HCT116 (cell line): Measurements from ENCODE around the gene CREB3L1. TPM values are rescaled to one million over a fixed set of nuclear protein-coding genes. Genes with fewer than 3 reads are reported as not detected.

ENCODE experiments used
- ATAC-seq: fragments of 200-7000 bp; cut with Tn5 transposase; 2 replicates; pipeline ENCODE4 v1.9.1; 2020; ENCODE audit warnings: mild to moderate bottlenecking, moderate library complexity
- BruUV-seq: library from RNA; stranded (reverse); fragments of 400-500 nt; replicated peaks from 2 replicates; lab custom pipeline; 2021; lab: Mats Ljungman, UMichigan
- CTCF ChIA-PET: fragments of 300-600 bp; sonication (Branson Sonifier 250); formaldehyde crosslinking; loops from one replicate; lab custom pipeline; 2021; ENCODE audit warnings: antibody characterized with exemption; lab: Charles Lee
- POLR2A ChIA-PET: fragments of 300-600, 350-600 bp; sonication (Branson Sonifier 250); formaldehyde crosslinking; loops from one replicate; lab custom pipeline; 2021; ENCODE audit warnings: antibody characterized with exemption; lab: Charles Lee
- RAD21 ChIA-PET, 2 experiments: fragments of 300-600 bp; sonication (Branson Sonifier 250); formaldehyde crosslinking; loops; one replicate each; lab custom pipeline; 2023; ENCODE audit warnings: low total read pairs in 2 of 2; ENCODE audit not compliant: uncharacterized antibody in 2 of 2, unreplicated experiment in 2 of 2, low non-redundant PET in 1 of 2; lab: Charles Lee
- DNase-seq: peaks from one replicate; pipeline ENCODE4 v3.0.0-alpha.2; 2010; ENCODE audit warnings: low read depth, low spot score
- H2AFZ ChIP-seq: fragments of 200-600 bp; shearing (Covaris generic), sonication (generic); 2 replicates; pipeline ENCODE4 v1.6.1; 2017; ENCODE audit warnings: low read depth, mixed run types, mixed read lengths, antibody characterized with exemption, low read length; ENCODE audit not compliant: poor library complexity, severe bottlenecking
- H3K27ac ChIP-seq: 2 replicates; pipeline ENCODE4 v1.5.1; 2012; ENCODE audit warnings: low read depth, low read length
- H3K27me3 ChIP-seq: fragments of 200-600 bp; sonication (generic); 2 replicates; pipeline ENCODE4 v1.6.1; 2016; ENCODE audit warnings: mixed run types, low read length, mixed read lengths; ENCODE audit not compliant: insufficient read depth
- H3K36me3 ChIP-seq, 2 experiments: fragments of 200-500 bp in 1 of 2; fragments of 200-600 bp in 1 of 2; sonication (Bioruptor generic) in 1 of 2; sonication (generic) in 1 of 2; 2 replicates each; pipeline versions ENCODE4 v1.5.1 to v1.6.1; 2014 to 2016; ENCODE audit warnings: low read length in 2 of 2, inconsistent platforms in 1 of 2, mixed read lengths in 1 of 2, mixed run types in 1 of 2; ENCODE audit not compliant: insufficient read depth in 2 of 2, control insufficient read depth in 1 of 2
- H3K4me1 ChIP-seq, 2 experiments: fragments of 200-600 bp in 1 of 2; sonication (generic) in 1 of 2; 2 replicates each; pipeline versions ENCODE4 v1.5.1 to v1.6.1; 2012 to 2017; ENCODE audit warnings: low read length in 2 of 2, inconsistent platforms in 1 of 2, mild to moderate bottlenecking in 1 of 2, mixed read lengths in 1 of 2, mixed run types in 1 of 2, moderate library complexity in 1 of 2; ENCODE audit not compliant: insufficient read depth in 2 of 2, control insufficient read depth in 1 of 2
- H3K4me2 ChIP-seq: fragments of 200-600 bp; sonication (generic); 2 replicates; pipeline ENCODE4 v1.6.1; 2017; ENCODE audit warnings: mixed run types, low read length, mixed read lengths
- H3K4me3 ChIP-seq, 2 experiments: fragments of 200-600 bp in 1 of 2; sonication (generic) in 1 of 2; replicated peaks in 1 of 2; 2 replicates each; pipeline ENCODE4 v1.5.1; 2011 to 2016; ENCODE audit warnings: low read length in 2 of 2, control low read depth in 1 of 2, low read depth in 1 of 2, mild to moderate bottlenecking in 1 of 2, mixed read lengths in 1 of 2, mixed run types in 1 of 2
- H3K79me2 ChIP-seq: fragments of 200-600 bp; sonication (generic); 2 replicates; pipeline ENCODE4 v1.6.1; 2017; ENCODE audit warnings: mild to moderate bottlenecking, mixed run types, low read length, moderate library complexity, mixed read lengths; ENCODE audit not compliant: insufficient read depth
- H3K9ac ChIP-seq: fragments of 200-600 bp; sonication (generic); 2 replicates; pipeline ENCODE4 v1.6.1; 2016; ENCODE audit warnings: low read length, mixed read lengths
- H3K9me2 ChIP-seq: fragments of 200-600 bp; sonication (generic), shearing (Covaris generic); 2 replicates; pipeline ENCODE4 v1.6.1; 2017; ENCODE audit warnings: mixed run types, mild to moderate bottlenecking, moderate library complexity; ENCODE audit not compliant: insufficient read depth
- H3K9me3 ChIP-seq, 2 experiments: fragments of 200-500 bp in 1 of 2; fragments of 200-600 bp in 1 of 2; sonication (Bioruptor generic) in 1 of 2; sonication (generic) in 1 of 2; 2 replicates each; pipeline ENCODE4 v1.6.1; 2014 to 2017; ENCODE audit warnings: low read length in 2 of 2, mixed read lengths in 2 of 2, inconsistent platforms in 1 of 2, low read depth in 1 of 2, mild to moderate bottlenecking in 1 of 2, mixed run types in 1 of 2, moderate library complexity in 1 of 2; ENCODE audit not compliant: control insufficient read depth in 1 of 2, insufficient read depth in 1 of 2
- H4K20me1 ChIP-seq: fragments of 200-600 bp; sonication (generic), shearing (Covaris generic); 2 replicates; pipeline ENCODE4 v1.6.1; 2017; ENCODE audit warnings: mixed run types, mild to moderate bottlenecking, moderate library complexity; ENCODE audit not compliant: insufficient read depth
- ATF3 ChIP-seq: IDR thresholded peaks from 2 replicates; pipeline ENCODE4 v1.6.1; 2012
- CBX3 ChIP-seq: IDR thresholded peaks from 2 replicates; pipeline ENCODE4 v1.6.1; 2012; ENCODE audit warnings: low read depth
- EGR1 ChIP-seq: IDR thresholded peaks from 2 replicates; pipeline ENCODE4 v1.6.1; 2012; ENCODE audit warnings: low read depth
- ELF1 ChIP-seq: IDR thresholded peaks from 2 replicates; pipeline ENCODE4 v1.6.1; 2012; ENCODE audit warnings: low read depth, borderline replicate concordance
- JUND ChIP-seq: IDR thresholded peaks from 2 replicates; pipeline ENCODE4 v1.6.1; 2012
- POLR2AphosphoS5 ChIP-seq: IDR thresholded peaks from 2 replicates; pipeline ENCODE4 v1.6.1; 2011; ENCODE audit warnings: mild to moderate bottlenecking, low read depth, low read length, moderate library complexity
- RAD21 ChIP-seq: IDR thresholded peaks from 2 replicates; pipeline ENCODE4 v1.6.1; 2012; ENCODE audit warnings: low read depth, mild to moderate bottlenecking
- SIN3A ChIP-seq: IDR thresholded peaks from 2 replicates; pipeline ENCODE4 v1.6.1; 2012; ENCODE audit warnings: low read depth
- SP1 ChIP-seq: IDR thresholded peaks from 2 replicates; pipeline ENCODE4 v1.6.1; 2012; ENCODE audit warnings: low read depth
- SRF ChIP-seq: IDR thresholded peaks from 2 replicates; pipeline ENCODE4 v1.6.1; 2012; ENCODE audit warnings: low read depth
- YY1 ChIP-seq: IDR thresholded peaks from 2 replicates; pipeline ENCODE4 v1.6.1; 2011; ENCODE audit warnings: low read length, low read depth, moderate library complexity, mild to moderate bottlenecking; ENCODE audit not compliant: insufficient replicate concordance; ENCODE audit errors: extremely low read depth
- ZBTB33 ChIP-seq: IDR thresholded peaks from 2 replicates; pipeline ENCODE4 v1.6.1; 2011; ENCODE audit warnings: mild to moderate bottlenecking, low read length, moderate library complexity; ENCODE audit not compliant: insufficient replicate concordance; ENCODE audit errors: extremely low read depth
- ZFX ChIP-seq: fragments of 450-650 bp; IDR thresholded peaks from 2 replicates; pipeline ENCODE4 v1.6.1; 2017
- ZNF274 ChIP-seq: fragments of 200-500 bp; sonication (Bioruptor generic); IDR thresholded peaks from 2 replicates; pipeline ENCODE4 v1.6.1; 2014; ENCODE audit warnings: mild to moderate bottlenecking, low read depth, low read length, inconsistent platforms
- intact Hi-C: fragments of 100-400 bp; cut with micrococcal nuclease; formaldehyde crosslinking; loops from 2 replicates; pipeline ENCODE4 v1.10.0; 2022
- total RNA-seq: library from RNA; stranded (reverse); gene quantifications from one replicate; pipeline ENCODE4 v1.2.1, GENCODE V29; 2021; ENCODE audit not compliant: unreplicated experiment

The CREB3L1 gene
- total RNA-seq, 1 experiment from 2014 or later = 0.37 TPM

DNA sequence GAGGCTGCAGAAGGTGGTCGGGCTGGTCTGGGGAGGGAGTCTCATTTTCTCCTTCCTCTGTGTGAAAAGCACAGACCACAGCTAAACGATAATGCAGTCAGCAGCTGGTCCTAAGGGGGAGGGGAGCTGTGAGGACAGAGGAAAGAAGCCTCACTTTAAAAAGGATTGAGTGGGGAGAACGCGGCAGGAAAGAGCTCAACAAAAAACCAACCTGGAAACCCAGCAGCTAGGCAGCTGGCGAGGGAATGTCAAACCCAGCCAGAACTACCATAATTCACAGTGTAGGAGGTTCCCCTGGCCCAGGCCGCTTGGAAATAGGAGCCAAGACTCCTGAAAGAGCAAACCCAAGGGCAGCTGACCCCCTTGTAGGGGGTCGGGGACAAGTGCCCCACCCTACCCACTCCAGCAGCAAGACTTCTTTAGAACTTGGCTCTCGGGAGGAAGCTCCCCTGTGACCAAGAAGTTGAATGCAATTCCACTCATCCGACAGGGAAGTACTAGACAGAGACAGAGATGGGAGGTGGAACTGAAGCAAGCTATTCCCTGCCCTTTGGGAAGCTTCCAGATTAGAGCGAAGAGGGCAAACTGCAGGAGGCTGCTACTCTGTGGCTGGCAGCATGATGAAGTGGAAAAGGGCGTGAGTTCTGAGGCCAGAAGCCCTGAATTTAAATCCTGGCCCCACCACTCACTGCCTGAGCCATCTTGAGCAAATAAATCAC, 53.3 kb downstream of the CREB3L1 start:
- no peaks in the 10 kb centered on the region for H3K9me2 ChIP-seq
- intact Hi-C loops = no loop called here
- no peak overlapping the region for H2AFZ ChIP-seq
- no peak overlapping the region for H3K4me2 ChIP-seq
- H3K27me3 ChIP-seq = no peaks in the 10 kb centered on the region
- H3K4me1 ChIP-seq = peaks cover 0 to 9% of the 10 kb centered on the region in 2 experiments; a peak in 2 of 4 replicates
- no peaks in the 10 kb centered on the region for H4K20me1 ChIP-seq
- no peaks in the 10 kb centered on the region for H3K36me3 ChIP-seq
- DNase-seq = no peak
- no peaks in the 10 kb centered on the region for H3K79me2 ChIP-seq
- POLR2A ChIA-PET = no interaction called here
- BruUV-seq = no TSS peak
- RAD21 ChIA-PET = no interaction called here
- CTCF ChIA-PET = interaction anchor here (1.4 kb wide), 1 partner anchor 15 kb away, joined by 8 read pairs; no protein-coding TSS in a partner anchor
- no peak overlapping the region for H3K4me3 ChIP-seq
- no peak overlapping the region for H3K9ac ChIP-seq
- H3K9me3 ChIP-seq = no peaks in the 10 kb centered on the region
- TF ChIP-seq ATF3 (no peak), ZFX (no peak), YY1 (no peak), EGR1 (no peak), ELF1 (no peak), ZNF274 (no peak)
- no peak for ATAC-seq
- no peak overlapping the region for H3K27ac ChIP-seq

GRCh38 chr11:46331282-46331984, 54.0 kb downstream of the CREB3L1 start:
- Histone ChIP-seq H4K20me1 (no peaks in the 10 kb centered on the region), H2AFZ (no peak overlapping the region), H3K9me2 (no peaks in the 10 kb centered on the region), H3K27ac (no peak overlapping the region), H3K9ac (no peak overlapping the region), H3K79me2 (no peaks in the 10 kb centered on the region), H3K4me2 (no peak overlapping the region), H3K27me3 (no peaks in the 10 kb centered on the region), H3K9me3 (no peaks in the 10 kb centered on the region), H3K4me3 (no peak overlapping the region), H3K36me3 (no peaks in the 10 kb centered on the region), H3K4me1 (peaks cover 0 to 16% of the 10 kb centered on the region in 2 experiments; a peak in 3 of 4 replicates)
- ATAC-seq = no peak
- no TSS peak for BruUV-seq
- intact Hi-C loops = no loop called here
- CTCF ChIA-PET = no interaction called here
- no peak for DNase-seq
- POLR2A ChIA-PET = no interaction called here
- RAD21 ChIA-PET = no interaction called here
- TF ChIP-seq ZFX = no peak
- no peak for TF ChIP-seq SRF
- no peak for TF ChIP-seq JUND
- no peak for TF ChIP-seq POLR2AphosphoS5
- TF ChIP-seq ZBTB33 = no peak
- TF ChIP-seq SIN3A = no peak
- no peak for TF ChIP-seq RAD21
- no peak for TF ChIP-seq ZNF274
- TF ChIP-seq SP1 = no peak
- no peak for TF ChIP-seq CBX3
